SU-DHL-6 (cell line): Measurements from ENCODE around the gene PTPN5.

Experiments used
- CTCF ChIP-seq: fragments of 200-600 bp; sonication (generic); IDR thresholded peaks from one replicate; pipeline ENCODE4 v1.5.1; 2017; ENCODE audit warnings: antibody characterized with exemption, mild to moderate bottlenecking, low read length, moderate library complexity; ENCODE audit not compliant: insufficient read depth, poor library complexity, severe bottlenecking
- EZH2phosphoT487 ChIP-seq: fragments of 200-600 bp; sonication (generic), shearing (Covaris generic); conservative IDR thresholded peaks from 2 replicates; pipeline ENCODE4 v1.6.1; 2018; ENCODE audit warnings: mild to moderate bottlenecking, antibody characterized with exemption, low read length, moderate library complexity, mixed read lengths

GRCh38 chr11:18756889-18757288 lies 34.7 kb downstream of the PTPN5 start:
- TF ChIP-seq CTCF, result no peak
- TF ChIP-seq EZH2phosphoT487, result no peak
